Right lobe of liver (tissue), 6 donors: ENCODE measurements around the gene UNKL. TPM values are rescaled to one million over a fixed set of nuclear protein-coding genes. Genes with fewer than 3 reads are reported as not detected.
A peak's percentile ranks its signal among the peaks of the same experiment; 100 is the strongest.
"Not testable (repeated sequence)": the region's sequence is repeated elsewhere in the genome, so short reads cannot be mapped to it uniquely, and the experiment has no call there.

Experiments used
- ATAC-seq, 4 donors: fragments of 200-7000 bp; cut with Tn5 transposase; one replicate each; pipeline ENCODE4 v1.9.1; 2020; ENCODE audit warnings: mild to moderate bottlenecking in 4 of 4, moderate library complexity in 4 of 4
- DNase-seq, 3 donors: peaks; one replicate each; pipeline ENCODE4 v3.0.0-alpha.2; 2020
- H3K27ac ChIP-seq, 3 donors: fragments of 200-600 bp; one replicate each; pipeline ENCODE4 v1.8.0; 2022
- H3K27me3 ChIP-seq, 2 donors: fragments of 200-600 bp; one replicate each; pipeline ENCODE4 v1.8.0; 2022
- H3K36me3 ChIP-seq, 4 donors: fragments of 200-600 bp; sonication (generic) in 1 of 4; one replicate each; pipeline versions ENCODE4 v1.5.1 to v1.8.0; 2017 to 2022; ENCODE audit warnings: control low read depth in 1 of 4
- H3K4me1 ChIP-seq, 4 donors: fragments of 200-600 bp; sonication (generic) in 1 of 4; one replicate each; pipeline versions ENCODE4 v1.5.1 to v1.8.0; 2017 to 2022; ENCODE audit warnings: control low read depth in 1 of 4
- H3K4me3 ChIP-seq, 3 donors: fragments of 200-600 bp; one replicate each; pipeline ENCODE4 v1.8.0; 2022
- H3K9me3 ChIP-seq, 4 donors: fragments of 200-600 bp; sonication (generic) in 1 of 4; one replicate each; pipeline versions ENCODE4 v1.5.1 to v1.8.0; 2017 to 2022; ENCODE audit warnings: control low read depth in 1 of 4
- POLR2A ChIP-seq: fragments of 450-650 bp; IDR thresholded peaks from one replicate; pipeline ENCODE4 v1.6.1; 2017; ENCODE audit warnings: antibody characterized with exemption, mild to moderate bottlenecking
- WGBS: methylation state at CpG from one replicate; pipeline ENCODE4 v1.1.6; 2018; ENCODE audit warnings: low coverage, low lambda C conversion rate; ENCODE audit not compliant: insufficient coverage; ENCODE audit errors: missing lambda C conversion rate; 5-methylcytosine and 5-hydroxymethylcytosine counted together
- intact Hi-C, 2 donors: fragments of 100-400 bp; cut with DNase I; formaldehyde crosslinking; loops; one replicate each; pipeline versions ENCODE4 v1.11.2 to v1.14.1; 2022
- total RNA-seq, 6 experiments: library from RNA; depleted of rRNA in 2 of 6; stranded (reverse); fragments of >200 nt in 2 of 6; fragmentation: NEBNext Ultra II Directional in 3 of 6; extraction: Animal tissue kit (Norgen Biotek cat#: 25700) in 3 of 6; gene quantifications; one replicate each; pipeline versions ENCODE4 v1.1.0 to v1.2.4, GENCODE V29; 2016 to 2023
- TF ChIP-seq, protein P1 (sequence below), 4 donors: fragments of 200-600 bp in 3 of 4; fragments of 450-650 bp in 1 of 4; IDR thresholded peaks; one replicate each; pipeline versions ENCODE4 v1.5.1 to v1.8.0; 2016 to 2022; ENCODE audit warnings: antibody characterized with exemption in 4 of 4, mild to moderate bottlenecking in 2 of 4
- donor health status: DM: no; HTN: yes; CAD: no.
- donor health status: DM: no; HTN: no; CAD: no.
- donor health status: DM: no; HTN: no; CAD: no.
- donor health status: DM: no; HTN: yes; CAD: no.
- donor health status: DM: no; HTN: yes; CAD: no.

Gene UNKL
- total RNA-seq, 6 experiments from 2014 or later = 9.0 to 14.2 (median 12.0) TPM

GRCh38 chr16:1443980-1444729 lies 29.7 kb upstream of the UNKL start, which contains the start of gene CCDC154:
Gene CCDC154, minus strand, starts transcription at chr16:1444556. Its CDS starts 234 bp downstream, at chr16:1444322.
- ATAC-seq = peak in 1 of 4 donors; percentile 6
- Histone ChIP-seq H3K4me3 (no peak within 1 kb of the TSS), H3K9me3 (no peaks in the 10 kb centered on the region), H3K27ac (no peak within 1 kb of the TSS), H3K4me1 (no peaks in the 10 kb centered on the region), H3K36me3 (peaks cover 0 to 10% (median 0%) of the 10 kb centered on the region in 4 donors), H3K27me3 (no peaks in the 10 kb centered on the region)
- TF ChIP-seq, protein P1, sequence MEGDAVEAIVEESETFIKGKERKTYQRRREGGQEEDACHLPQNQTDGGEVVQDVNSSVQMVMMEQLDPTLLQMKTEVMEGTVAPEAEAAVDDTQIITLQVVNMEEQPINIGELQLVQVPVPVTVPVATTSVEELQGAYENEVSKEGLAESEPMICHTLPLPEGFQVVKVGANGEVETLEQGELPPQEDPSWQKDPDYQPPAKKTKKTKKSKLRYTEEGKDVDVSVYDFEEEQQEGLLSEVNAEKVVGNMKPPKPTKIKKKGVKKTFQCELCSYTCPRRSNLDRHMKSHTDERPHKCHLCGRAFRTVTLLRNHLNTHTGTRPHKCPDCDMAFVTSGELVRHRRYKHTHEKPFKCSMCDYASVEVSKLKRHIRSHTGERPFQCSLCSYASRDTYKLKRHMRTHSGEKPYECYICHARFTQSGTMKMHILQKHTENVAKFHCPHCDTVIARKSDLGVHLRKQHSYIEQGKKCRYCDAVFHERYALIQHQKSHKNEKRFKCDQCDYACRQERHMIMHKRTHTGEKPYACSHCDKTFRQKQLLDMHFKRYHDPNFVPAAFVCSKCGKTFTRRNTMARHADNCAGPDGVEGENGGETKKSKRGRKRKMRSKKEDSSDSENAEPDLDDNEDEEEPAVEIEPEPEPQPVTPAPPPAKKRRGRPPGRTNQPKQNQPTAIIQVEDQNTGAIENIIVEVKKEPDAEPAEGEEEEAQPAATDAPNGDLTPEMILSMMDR (IDR thresholded peaks at IDR 0.05) = no peak
- no peak for TF ChIP-seq POLR2A
- 80% methylated on average over 1 of the region's 27 CpGs for WGBS
- no peak for DNase-seq
- intact Hi-C loops = no loop called here

- TF ChIP-seq, protein P1 (IDR thresholded peaks at IDR 0.05) = no peak
- TF ChIP-seq POLR2A = no peak
- WGBS = no CpG with 5 or more reads among the region's 38 CpGs
- Histone ChIP-seq H3K36me3 (peaks cover 0 to 10% (median 0%) of the 10 kb centered on the region in 4 donors), H3K4me3 (no peak overlapping the region), H3K9me3 (no peaks in the 10 kb centered on the region), H3K4me1 (no peaks in the 10 kb centered on the region), H3K27me3 (no peaks in the 10 kb centered on the region), H3K27ac (no peak overlapping the region)
- ATAC-seq (no peak), DNase-seq (no peak)
- intact Hi-C loops = no loop called here
Measured at GRCh38 chr16:1443403-1443973, 29.0 kb upstream of the UNKL start.

GRCh38 chr16:1442697-1443096 lies 28.2 kb upstream of the UNKL start:
- H3K36me3 ChIP-seq = peaks cover 0 to 3% (median 0%) of the 10 kb centered on the region in 4 donors
- TF ChIP-seq, protein P1 (IDR thresholded peaks at IDR 0.05) = no peak
- no peak for TF ChIP-seq POLR2A
- no peak for DNase-seq
- 100% methylated on average over 3 of the region's 24 CpGs for WGBS
- no peaks in the 10 kb centered on the region for H3K9me3 ChIP-seq
- H3K27ac ChIP-seq = no peak overlapping the region
- intact Hi-C loops = no loop called here
- no peak for ATAC-seq
- no peaks in the 10 kb centered on the region for H3K27me3 ChIP-seq
- no peaks in the 10 kb centered on the region for H3K4me1 ChIP-seq
- no peak overlapping the region for H3K4me3 ChIP-seq

DNA sequence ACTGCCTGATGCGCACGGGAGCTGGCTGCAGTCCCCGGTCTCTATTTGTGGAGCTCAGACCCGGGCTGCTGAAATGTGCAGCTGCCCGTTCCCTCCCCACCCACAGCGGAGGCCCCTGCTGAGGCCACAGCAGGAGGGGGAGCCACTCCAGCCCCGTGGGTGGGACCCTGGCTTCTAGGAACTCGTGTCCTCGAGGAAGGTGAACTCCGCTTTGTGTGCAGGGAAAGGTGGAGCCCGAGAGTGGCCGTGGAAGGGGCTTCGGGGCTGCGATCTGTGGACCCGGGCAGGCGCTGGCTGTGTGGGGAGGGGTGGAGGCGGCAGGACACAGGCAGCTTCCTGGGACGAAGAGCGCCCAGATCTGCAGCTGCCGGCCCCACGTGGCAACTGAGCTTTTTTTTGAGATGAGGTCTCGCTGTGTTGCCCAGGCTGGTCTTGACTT lies 26.9 kb upstream of the UNKL start:
- DNase-seq = no peak

DNA sequence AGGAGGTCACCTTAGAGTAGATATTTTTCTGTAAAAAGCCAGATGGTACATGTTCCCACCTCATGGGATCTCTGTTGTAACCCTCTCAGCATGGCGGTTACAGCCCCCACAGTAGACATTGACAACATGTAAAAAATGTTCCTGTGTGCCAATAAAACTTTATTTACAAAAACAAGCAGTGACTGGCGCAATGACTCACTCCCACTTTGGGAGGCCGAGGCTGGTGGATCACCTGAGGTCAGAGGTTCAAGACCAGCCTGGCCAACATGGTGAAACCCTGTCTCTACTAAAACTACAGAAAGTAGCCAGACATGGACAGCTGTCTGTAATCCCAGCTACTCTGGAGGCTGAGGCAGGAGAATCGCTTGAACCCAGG lies 25.2 kb upstream of the UNKL start:
- DNase-seq, H3K9me3 ChIP-seq, H3K27ac ChIP-seq, H3K4me1 ChIP-seq, intact Hi-C loops, ATAC-seq, H3K36me3 ChIP-seq, H3K4me3 ChIP-seq, H3K27me3 ChIP-seq: not testable (repeated sequence)
- 100% methylated on average over 1 of the region's 4 CpGs for WGBS

More for the DNA sequence above, 26.9 kb upstream of the UNKL start:
- intact Hi-C loops = no loop called here
- Histone ChIP-seq H3K36me3 (no peaks in the 10 kb centered on the region), H3K4me3 (no peak overlapping the region), H3K9me3 (no peaks in the 10 kb centered on the region), H3K27ac (no peak overlapping the region), H3K4me1 (no peaks in the 10 kb centered on the region), H3K27me3 (no peaks in the 10 kb centered on the region)
- WGBS = 67% methylated on average over 7 of the region's 22 CpGs
- no peak for TF ChIP-seq POLR2A
- TF ChIP-seq, protein P1 (IDR thresholded peaks at IDR 0.05) = no peak
- ATAC-seq = no peak
